ENCODE data around the gene GID8. TPM values are rescaled to one million over a fixed set of nuclear protein-coding genes. Genes with fewer than 3 reads are reported as not detected.

The GID8 gene
- total and polyA plus RNA-seq, 2 of the 13 experiments (the other 11 are each of a cell fraction or from before 2014, with no cell fraction given) = 39.6 to 59.8 TPM

DNA sequence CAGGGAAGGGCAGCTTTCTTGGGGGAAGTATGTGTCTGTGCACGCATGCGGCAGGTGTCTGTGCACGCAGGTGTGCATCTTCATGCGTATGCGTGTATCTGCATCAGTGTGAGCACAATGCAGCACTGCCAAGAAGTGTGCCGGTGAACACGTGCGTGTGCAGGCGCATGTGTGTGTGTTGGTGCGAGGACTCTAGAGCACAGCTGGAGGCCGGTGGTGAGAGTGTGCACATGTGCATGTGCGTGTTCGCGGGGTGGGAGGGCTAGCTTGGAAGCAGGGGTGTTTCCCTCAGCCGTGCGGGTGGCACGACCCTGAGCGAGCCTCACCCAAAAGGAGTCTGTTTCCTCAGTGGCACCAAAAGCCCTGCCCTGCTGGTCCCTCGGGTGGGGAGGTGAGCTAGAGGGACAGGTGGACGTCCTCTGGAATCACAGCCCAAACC is 22.1 kb downstream of the GID8 start (continued):
- TF ChIP-seq MLLT10 (CRISPR knock-in tag; IDR thresholded peaks at IDR 0.05) (no peak), ZFP36L2 (CRISPR knock-in tag; IDR thresholded peaks at IDR 0.05) (no peak), POLR2G (IDR thresholded peaks at IDR 0.05; ENCODE audit: low read depth, low read length) (peak; percentile 54; the same call in 1 of the 2 replicates), CENPT (CRISPR knock-in tag; IDR thresholded peaks at IDR 0.05; ENCODE audit: low read depth) (no peak), ZNF335 (CRISPR knock-in tag; IDR thresholded peaks at IDR 0.05) (no peak), NR2C2 (CRISPR knock-in tag; IDR thresholded peaks at IDR 0.05; ENCODE audit: borderline replicate concordance) (no peak), DZIP1 (CRISPR knock-in tag; IDR thresholded peaks at IDR 0.05) (no peak), NR0B2 (CRISPR knock-in tag; IDR thresholded peaks at IDR 0.05) (no peak), ZNF331 (CRISPR knock-in tag; IDR thresholded peaks at IDR 0.05) (no peak), ZNF768 (CRISPR knock-in tag; IDR thresholded peaks at IDR 0.05) (peak; percentile 30; the same call in 1 of the 2 replicates), SIX1 (CRISPR knock-in tag; IDR thresholded peaks at IDR 0.05; ENCODE audit: borderline replicate concordance) (no peak), ZBTB42 (CRISPR knock-in tag; IDR thresholded peaks at IDR 0.05) (no peak), ZNF275 (CRISPR knock-in tag; IDR thresholded peaks at IDR 0.05; ENCODE audit: borderline replicate concordance) (no peak), ZSCAN29 (CRISPR knock-in tag; conservative IDR thresholded peaks at IDR 0.05) (no peak), ZNF383 (CRISPR knock-in tag; IDR thresholded peaks at IDR 0.05; ENCODE audit: borderline replicate concordance) (no peak), ZNF34 (CRISPR knock-in tag; IDR thresholded peaks at IDR 0.05; ENCODE audit: borderline replicate concordance) (no peak)
- TF ChIP-seq, protein P1, sequence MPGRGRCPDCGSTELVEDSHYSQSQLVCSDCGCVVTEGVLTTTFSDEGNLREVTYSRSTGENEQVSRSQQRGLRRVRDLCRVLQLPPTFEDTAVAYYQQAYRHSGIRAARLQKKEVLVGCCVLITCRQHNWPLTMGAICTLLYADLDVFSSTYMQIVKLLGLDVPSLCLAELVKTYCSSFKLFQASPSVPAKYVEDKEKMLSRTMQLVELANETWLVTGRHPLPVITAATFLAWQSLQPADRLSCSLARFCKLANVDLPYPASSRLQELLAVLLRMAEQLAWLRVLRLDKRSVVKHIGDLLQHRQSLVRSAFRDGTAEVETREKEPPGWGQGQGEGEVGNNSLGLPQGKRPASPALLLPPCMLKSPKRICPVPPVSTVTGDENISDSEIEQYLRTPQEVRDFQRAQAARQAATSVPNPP (CRISPR knock-in tag; IDR thresholded peaks at IDR 0.05) = no peak
- TF ChIP-seq, protein P2, sequence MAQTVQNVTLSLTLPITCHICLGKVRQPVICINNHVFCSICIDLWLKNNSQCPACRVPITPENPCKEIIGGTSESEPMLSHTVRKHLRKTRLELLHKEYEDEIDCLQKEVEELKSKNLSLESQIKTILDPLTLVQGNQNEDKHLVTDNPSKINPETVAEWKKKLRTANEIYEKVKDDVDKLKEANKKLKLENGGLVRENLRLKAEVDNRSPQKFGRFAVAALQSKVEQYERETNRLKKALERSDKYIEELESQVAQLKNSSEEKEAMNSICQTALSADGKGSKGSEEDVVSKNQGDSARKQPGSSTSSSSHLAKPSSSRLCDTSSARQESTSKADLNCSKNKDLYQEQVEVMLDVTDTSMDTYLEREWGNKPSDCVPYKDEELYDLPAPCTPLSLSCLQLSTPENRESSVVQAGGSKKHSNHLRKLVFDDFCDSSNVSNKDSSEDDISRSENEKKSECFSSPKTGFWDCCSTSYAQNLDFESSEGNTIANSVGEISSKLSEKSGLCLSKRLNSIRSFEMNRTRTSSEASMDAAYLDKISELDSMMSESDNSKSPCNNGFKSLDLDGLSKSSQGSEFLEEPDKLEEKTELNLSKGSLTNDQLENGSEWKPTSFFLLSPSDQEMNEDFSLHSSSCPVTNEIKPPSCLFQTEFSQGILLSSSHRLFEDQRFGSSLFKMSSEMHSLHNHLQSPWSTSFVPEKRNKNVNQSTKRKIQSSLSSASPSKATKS (CRISPR knock-in tag; IDR thresholded peaks at IDR 0.05) = no peak
- TF ChIP-seq, protein P3, sequence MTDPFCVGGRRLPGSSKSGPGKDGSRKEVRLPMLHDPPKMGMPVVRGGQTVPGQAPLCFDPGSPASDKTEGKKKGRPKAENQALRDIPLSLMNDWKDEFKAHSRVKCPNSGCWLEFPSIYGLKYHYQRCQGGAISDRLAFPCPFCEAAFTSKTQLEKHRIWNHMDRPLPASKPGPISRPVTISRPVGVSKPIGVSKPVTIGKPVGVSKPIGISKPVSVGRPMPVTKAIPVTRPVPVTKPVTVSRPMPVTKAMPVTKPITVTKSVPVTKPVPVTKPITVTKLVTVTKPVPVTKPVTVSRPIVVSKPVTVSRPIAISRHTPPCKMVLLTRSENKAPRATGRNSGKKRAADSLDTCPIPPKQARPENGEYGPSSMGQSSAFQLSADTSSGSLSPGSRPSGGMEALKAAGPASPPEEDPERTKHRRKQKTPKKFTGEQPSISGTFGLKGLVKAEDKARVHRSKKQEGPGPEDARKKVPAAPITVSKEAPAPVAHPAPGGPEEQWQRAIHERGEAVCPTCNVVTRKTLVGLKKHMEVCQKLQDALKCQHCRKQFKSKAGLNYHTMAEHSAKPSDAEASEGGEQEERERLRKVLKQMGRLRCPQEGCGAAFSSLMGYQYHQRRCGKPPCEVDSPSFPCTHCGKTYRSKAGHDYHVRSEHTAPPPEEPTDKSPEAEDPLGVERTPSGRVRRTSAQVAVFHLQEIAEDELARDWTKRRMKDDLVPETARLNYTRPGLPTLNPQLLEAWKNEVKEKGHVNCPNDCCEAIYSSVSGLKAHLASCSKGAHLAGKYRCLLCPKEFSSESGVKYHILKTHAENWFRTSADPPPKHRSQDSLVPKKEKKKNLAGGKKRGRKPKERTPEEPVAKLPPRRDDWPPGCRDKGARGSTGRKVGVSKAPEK (CRISPR knock-in tag; IDR thresholded peaks at IDR 0.05; ENCODE audit: borderline replicate concordance) = no peak
